ENCODE data around the gene TUBAL3.

The TUBAL3 gene

DNA sequence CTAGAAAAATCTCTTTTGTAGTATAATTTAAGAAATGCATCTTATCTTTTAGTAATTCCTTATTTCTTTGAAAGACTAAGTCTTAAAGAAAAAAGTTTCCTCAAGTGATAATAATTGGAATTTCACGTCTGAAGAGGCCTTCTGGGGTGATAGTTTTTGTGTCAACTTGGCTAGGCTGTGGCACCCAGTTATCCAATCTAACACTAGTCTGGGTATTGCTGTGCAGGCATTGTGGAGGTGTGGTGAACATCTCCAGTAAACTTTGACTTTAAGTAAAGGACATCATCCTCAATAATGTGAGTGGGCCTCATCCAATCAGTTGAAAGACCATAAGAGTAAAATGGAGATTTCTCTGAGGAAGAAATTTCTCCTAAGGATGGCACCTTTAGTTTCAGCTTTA is 2.3 kb upstream of the TUBAL3 start:
- DNase-seq (ENCODE audit: low spot score), result no peak
- TF ChIP-seq, protein P1, sequence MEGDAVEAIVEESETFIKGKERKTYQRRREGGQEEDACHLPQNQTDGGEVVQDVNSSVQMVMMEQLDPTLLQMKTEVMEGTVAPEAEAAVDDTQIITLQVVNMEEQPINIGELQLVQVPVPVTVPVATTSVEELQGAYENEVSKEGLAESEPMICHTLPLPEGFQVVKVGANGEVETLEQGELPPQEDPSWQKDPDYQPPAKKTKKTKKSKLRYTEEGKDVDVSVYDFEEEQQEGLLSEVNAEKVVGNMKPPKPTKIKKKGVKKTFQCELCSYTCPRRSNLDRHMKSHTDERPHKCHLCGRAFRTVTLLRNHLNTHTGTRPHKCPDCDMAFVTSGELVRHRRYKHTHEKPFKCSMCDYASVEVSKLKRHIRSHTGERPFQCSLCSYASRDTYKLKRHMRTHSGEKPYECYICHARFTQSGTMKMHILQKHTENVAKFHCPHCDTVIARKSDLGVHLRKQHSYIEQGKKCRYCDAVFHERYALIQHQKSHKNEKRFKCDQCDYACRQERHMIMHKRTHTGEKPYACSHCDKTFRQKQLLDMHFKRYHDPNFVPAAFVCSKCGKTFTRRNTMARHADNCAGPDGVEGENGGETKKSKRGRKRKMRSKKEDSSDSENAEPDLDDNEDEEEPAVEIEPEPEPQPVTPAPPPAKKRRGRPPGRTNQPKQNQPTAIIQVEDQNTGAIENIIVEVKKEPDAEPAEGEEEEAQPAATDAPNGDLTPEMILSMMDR (IDR thresholded peaks at IDR 0.05; ENCODE audit: extremely low read depth, missing control alignments), result no peak

DNA sequence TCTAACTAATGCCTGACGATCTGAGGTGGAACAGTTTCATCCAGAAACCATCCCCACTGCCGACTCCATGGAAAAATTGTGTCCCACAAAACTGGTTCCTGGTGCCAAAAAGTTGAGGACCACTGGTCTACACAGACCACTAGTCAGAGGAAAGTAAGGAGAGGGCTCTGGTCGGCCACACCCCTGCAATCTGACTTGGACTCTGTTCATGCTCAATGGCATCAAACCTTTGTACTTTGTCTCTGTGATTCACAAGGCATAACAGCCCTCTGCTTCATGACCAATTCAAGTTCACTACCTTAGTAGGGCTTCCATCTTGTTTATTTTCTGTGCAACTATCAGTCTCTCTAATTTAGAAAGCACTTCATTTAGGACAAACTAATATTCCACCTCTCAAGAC is 1.8 kb downstream of the TUBAL3 start:
- no peak for DNase-seq (ENCODE audit: low spot score)
- TF ChIP-seq, protein P1 (IDR thresholded peaks at IDR 0.05; ENCODE audit: extremely low read depth, missing control alignments), result no peak

DNA sequence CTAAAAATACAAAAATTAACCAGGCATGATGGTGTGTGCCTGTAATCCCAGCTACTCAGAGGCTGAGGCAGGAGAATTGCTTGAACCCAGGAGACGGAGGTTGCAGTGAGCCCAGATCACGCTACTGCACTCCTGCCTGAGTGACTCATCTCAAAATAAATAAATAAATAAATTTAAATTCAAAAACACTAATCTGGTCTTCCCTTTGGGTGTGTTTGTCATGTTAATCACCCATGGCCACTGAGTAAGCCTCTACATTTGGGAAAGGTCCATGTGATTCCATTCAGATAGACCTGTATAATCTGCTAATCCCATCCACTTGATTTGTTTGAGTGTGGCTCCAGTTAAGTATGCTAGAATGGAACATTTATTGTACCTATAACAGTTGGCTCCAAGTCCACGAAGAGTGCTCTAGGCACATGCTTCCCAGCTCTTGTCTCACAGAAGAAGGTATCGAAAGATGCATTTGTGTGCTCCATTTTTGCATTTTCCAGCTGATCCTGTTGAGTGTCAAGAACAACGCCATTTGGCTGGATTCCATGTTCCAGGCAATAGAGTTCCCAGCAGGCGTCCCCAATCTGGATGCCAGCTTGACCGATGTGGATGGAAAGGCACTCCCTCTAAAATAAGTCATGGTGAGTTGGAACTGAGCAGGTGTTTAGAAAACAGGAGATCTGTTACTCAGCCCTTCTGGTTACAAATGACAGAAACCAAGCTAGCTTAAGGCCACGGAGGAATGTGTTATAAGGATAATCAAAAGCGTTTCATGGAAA is 4.0 kb downstream of the TUBAL3 start:
- TF ChIP-seq, protein P1 (IDR thresholded peaks at IDR 0.05; ENCODE audit: extremely low read depth, missing control alignments), result no peak
- no peak for DNase-seq (ENCODE audit: low spot score)

DNA sequence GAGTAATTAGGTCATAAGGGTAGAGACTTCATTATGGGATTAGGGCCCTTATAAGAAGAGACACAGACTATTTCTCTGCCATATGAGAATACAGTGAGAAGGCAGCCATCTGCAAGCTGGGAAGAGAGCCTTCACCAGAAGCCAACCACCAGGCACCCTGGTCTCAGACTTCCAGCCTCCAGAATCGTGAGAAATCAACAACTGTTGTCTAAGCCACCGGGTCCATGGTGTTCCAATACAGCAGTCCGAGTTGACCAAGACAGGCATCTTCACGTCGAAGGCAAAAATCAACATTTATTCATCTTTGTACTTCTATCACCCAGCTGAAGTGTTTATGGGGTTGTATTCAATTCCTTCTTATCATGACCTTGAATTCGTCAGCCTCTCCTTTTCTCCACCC is 5.3 kb downstream of the TUBAL3 start:
- TF ChIP-seq, protein P1 (IDR thresholded peaks at IDR 0.05; ENCODE audit: extremely low read depth, missing control alignments), result no peak
- no peak for DNase-seq (ENCODE audit: low spot score)

DNA sequence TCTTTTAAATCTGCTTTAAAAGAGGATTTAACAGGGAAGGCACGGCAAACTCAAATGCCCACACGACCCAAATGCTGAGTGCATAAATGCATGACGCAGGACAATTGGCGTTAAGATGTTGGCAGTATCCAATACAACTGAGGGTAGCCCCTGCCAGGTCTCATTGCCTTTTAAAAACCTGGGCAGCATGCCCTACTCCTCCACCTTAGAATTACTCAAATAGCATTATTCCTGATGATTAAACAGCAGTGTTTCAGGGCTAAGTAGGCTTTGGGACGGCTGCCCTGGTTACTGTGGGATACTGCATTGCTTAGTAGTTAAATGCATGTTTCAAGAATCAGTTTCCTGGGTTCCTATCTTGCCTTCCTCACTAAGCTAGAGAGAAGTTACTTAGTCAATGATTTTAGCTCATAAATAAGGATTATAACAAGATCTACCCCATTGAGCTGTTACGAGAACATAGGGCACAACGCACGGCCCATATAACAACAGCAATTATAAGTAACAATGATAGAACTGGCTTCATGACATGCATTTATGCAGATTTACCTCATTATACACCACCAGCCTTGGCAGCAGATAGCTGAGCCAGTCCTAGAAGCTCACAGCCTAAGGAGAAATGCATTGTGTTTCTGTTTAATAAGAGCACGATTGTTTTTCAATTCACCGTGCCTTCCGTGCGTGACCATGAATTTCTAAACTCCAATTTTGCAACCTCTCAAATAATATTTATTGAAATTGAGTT is 7.9 kb downstream of the TUBAL3 start:
- TF ChIP-seq, protein P1 (IDR thresholded peaks at IDR 0.05; ENCODE audit: extremely low read depth, missing control alignments), result no peak
- no peak for DNase-seq (ENCODE audit: low spot score)

DNA sequence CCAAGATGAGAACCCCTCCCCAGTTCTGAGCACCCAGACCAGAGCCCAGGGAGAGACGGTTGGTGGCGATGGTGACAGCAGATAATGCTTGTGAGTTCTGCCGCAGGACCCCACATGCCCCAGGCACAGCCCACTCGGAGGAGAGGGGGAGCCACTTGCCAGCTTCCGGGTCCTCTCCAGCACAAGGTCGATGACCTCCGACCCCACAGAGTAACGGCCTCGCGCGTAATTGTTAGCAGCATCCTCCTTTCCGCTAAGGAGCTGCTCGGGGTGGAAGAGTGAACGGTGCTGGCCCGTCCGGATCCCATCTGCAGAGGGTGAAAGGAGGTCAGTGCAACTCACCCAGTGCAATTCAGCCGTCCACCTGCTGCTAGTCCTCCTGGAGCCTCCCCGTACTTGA is 9.5 kb downstream of the TUBAL3 start:
- DNase-seq (ENCODE audit: low spot score), result no peak
- TF ChIP-seq, protein P1 (IDR thresholded peaks at IDR 0.05; ENCODE audit: extremely low read depth, missing control alignments), result no peak

DNA sequence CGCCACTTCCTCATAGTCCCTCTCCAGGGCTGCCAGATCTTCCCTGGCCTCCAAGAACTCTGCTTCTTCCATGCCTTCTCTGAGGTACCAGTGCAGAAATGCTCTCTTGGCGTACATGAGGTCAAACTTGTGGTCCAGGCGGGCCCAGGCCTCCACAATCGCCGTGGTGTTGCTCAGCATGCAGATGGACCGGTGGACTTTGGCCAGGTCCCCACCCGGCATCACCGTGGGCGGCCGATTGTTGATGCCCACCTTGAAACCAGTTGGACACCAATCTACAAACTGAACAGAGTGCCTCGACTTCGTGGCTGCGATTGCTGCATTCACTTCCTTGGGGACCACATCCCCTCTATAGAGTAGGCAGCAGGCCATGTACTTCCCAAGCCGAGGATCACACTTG is 11.1 kb downstream of the TUBAL3 start:
- DNase-seq (ENCODE audit: low spot score), result no peak
- TF ChIP-seq, protein P1 (IDR thresholded peaks at IDR 0.05; ENCODE audit: extremely low read depth, missing control alignments), result no peak

All from GM20000 (cell line).